Measurements from ENCODE around the gene ANK3.

- TF ChIP-seq, protein P1, sequence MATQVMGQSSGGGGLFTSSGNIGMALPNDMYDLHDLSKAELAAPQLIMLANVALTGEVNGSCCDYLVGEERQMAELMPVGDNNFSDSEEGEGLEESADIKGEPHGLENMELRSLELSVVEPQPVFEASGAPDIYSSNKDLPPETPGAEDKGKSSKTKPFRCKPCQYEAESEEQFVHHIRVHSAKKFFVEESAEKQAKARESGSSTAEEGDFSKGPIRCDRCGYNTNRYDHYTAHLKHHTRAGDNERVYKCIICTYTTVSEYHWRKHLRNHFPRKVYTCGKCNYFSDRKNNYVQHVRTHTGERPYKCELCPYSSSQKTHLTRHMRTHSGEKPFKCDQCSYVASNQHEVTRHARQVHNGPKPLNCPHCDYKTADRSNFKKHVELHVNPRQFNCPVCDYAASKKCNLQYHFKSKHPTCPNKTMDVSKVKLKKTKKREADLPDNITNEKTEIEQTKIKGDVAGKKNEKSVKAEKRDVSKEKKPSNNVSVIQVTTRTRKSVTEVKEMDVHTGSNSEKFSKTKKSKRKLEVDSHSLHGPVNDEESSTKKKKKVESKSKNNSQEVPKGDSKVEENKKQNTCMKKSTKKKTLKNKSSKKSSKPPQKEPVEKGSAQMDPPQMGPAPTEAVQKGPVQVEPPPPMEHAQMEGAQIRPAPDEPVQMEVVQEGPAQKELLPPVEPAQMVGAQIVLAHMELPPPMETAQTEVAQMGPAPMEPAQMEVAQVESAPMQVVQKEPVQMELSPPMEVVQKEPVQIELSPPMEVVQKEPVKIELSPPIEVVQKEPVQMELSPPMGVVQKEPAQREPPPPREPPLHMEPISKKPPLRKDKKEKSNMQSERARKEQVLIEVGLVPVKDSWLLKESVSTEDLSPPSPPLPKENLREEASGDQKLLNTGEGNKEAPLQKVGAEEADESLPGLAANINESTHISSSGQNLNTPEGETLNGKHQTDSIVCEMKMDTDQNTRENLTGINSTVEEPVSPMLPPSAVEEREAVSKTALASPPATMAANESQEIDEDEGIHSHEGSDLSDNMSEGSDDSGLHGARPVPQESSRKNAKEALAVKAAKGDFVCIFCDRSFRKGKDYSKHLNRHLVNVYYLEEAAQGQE (IDR thresholded peaks at IDR 0.05; ENCODE audit: insufficient read depth in 1 of 2, low read depth in 2 of 2, low read length in 2 of 2): no peak
- no peak for TF ChIP-seq POLR2AphosphoS5 (IDR thresholded peaks at IDR 0.05; ENCODE audit: low read depth, low read length)
These were observed 289.5 kb downstream of the ANK3 start for GRCh38 chr10:60099998-60100747.
